ENCODE measurements around the gene ETNK1.

The ETNK1 gene

GRCh38 chr12:22667122-22667521, 42.2 kb downstream of the ETNK1 start:
- Histone ChIP-seq H3K27ac (no peak overlapping the region), H3K27me3 (ENCODE audit: control insufficient read depth, insufficient read depth, low read length) (no peaks in the 10 kb centered on the region), H3K4me1 (no peaks in the 10 kb centered on the region), H3K4me2 (ENCODE audit: low read length) (no peak overlapping the region), H3K9ac (no peak overlapping the region), H3K9me3 (ENCODE audit: control insufficient read depth, low read length) (no peaks in the 10 kb centered on the region), H3K79me2 (no peaks in the 10 kb centered on the region), H2AFZ (no peak overlapping the region), H3K4me3 (ENCODE audit: low read depth, low read length) (no peak overlapping the region), H3K36me3 (ENCODE audit: control insufficient read depth, insufficient read depth, low read length) (no peaks in the 10 kb centered on the region)
- TF ChIP-seq, protein P1, sequence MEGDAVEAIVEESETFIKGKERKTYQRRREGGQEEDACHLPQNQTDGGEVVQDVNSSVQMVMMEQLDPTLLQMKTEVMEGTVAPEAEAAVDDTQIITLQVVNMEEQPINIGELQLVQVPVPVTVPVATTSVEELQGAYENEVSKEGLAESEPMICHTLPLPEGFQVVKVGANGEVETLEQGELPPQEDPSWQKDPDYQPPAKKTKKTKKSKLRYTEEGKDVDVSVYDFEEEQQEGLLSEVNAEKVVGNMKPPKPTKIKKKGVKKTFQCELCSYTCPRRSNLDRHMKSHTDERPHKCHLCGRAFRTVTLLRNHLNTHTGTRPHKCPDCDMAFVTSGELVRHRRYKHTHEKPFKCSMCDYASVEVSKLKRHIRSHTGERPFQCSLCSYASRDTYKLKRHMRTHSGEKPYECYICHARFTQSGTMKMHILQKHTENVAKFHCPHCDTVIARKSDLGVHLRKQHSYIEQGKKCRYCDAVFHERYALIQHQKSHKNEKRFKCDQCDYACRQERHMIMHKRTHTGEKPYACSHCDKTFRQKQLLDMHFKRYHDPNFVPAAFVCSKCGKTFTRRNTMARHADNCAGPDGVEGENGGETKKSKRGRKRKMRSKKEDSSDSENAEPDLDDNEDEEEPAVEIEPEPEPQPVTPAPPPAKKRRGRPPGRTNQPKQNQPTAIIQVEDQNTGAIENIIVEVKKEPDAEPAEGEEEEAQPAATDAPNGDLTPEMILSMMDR (IDR thresholded peaks at IDR 0.05): no peak

GRCh38 chr12:22668441-22668840, 43.5 kb downstream of the ETNK1 start:
- no peaks in the 10 kb centered on the region for H3K27me3 ChIP-seq (ENCODE audit: control insufficient read depth, insufficient read depth, low read length)
- TF ChIP-seq, protein P1 (IDR thresholded peaks at IDR 0.05): no peak
- H3K36me3 ChIP-seq (ENCODE audit: control insufficient read depth, insufficient read depth, low read length): no peaks in the 10 kb centered on the region
- no peak overlapping the region for H3K4me3 ChIP-seq (ENCODE audit: low read depth, low read length)
- H3K27ac ChIP-seq: no peak overlapping the region
- H3K79me2 ChIP-seq: no peaks in the 10 kb centered on the region
- no peak overlapping the region for H3K9ac ChIP-seq
- H3K4me1 ChIP-seq: no peaks in the 10 kb centered on the region
- no peaks in the 10 kb centered on the region for H3K9me3 ChIP-seq (ENCODE audit: control insufficient read depth, low read length)
- no peak overlapping the region for H3K4me2 ChIP-seq (ENCODE audit: low read length)
- H2AFZ ChIP-seq: no peak overlapping the region

- H3K27me3 ChIP-seq (ENCODE audit: control insufficient read depth, insufficient read depth, low read length): no peaks in the 10 kb centered on the region
- H3K36me3 ChIP-seq (ENCODE audit: control insufficient read depth, insufficient read depth, low read length): no peaks in the 10 kb centered on the region
- H3K9me3 ChIP-seq (ENCODE audit: control insufficient read depth, low read length): no peaks in the 10 kb centered on the region
- no peak overlapping the region for H3K9ac ChIP-seq
- H3K27ac ChIP-seq: no peak overlapping the region
- H3K4me2 ChIP-seq (ENCODE audit: low read length): no peak overlapping the region
- H3K4me1 ChIP-seq: no peaks in the 10 kb centered on the region
- TF ChIP-seq, protein P1 (IDR thresholded peaks at IDR 0.05): peak; percentile 18
- no peak overlapping the region for H2AFZ ChIP-seq
- no peak overlapping the region for H3K4me3 ChIP-seq (ENCODE audit: low read depth, low read length)
- peaks cover 2% of the 10 kb centered on the region for H3K79me2 ChIP-seq
Measured at GRCh38 chr12:22670762-22671161, 45.8 kb downstream of the ETNK1 start.

GRCh38 chr12:22672951-22673350, 48.0 kb downstream of the ETNK1 start:
- H3K4me1 ChIP-seq: no peaks in the 10 kb centered on the region
- no peak overlapping the region for H3K27ac ChIP-seq
- no peak overlapping the region for H3K4me2 ChIP-seq (ENCODE audit: low read length)
- no peaks in the 10 kb centered on the region for H3K36me3 ChIP-seq (ENCODE audit: control insufficient read depth, insufficient read depth, low read length)
- peaks cover 2% of the 10 kb centered on the region for H3K79me2 ChIP-seq
- no peak overlapping the region for H3K9ac ChIP-seq
- H2AFZ ChIP-seq: no peak overlapping the region
- H3K4me3 ChIP-seq (ENCODE audit: low read depth, low read length): no peak overlapping the region
- no peaks in the 10 kb centered on the region for H3K27me3 ChIP-seq (ENCODE audit: control insufficient read depth, insufficient read depth, low read length)
- TF ChIP-seq, protein P1 (IDR thresholded peaks at IDR 0.05): no peak
- H3K9me3 ChIP-seq (ENCODE audit: control insufficient read depth, low read length): no peaks in the 10 kb centered on the region

DNA sequence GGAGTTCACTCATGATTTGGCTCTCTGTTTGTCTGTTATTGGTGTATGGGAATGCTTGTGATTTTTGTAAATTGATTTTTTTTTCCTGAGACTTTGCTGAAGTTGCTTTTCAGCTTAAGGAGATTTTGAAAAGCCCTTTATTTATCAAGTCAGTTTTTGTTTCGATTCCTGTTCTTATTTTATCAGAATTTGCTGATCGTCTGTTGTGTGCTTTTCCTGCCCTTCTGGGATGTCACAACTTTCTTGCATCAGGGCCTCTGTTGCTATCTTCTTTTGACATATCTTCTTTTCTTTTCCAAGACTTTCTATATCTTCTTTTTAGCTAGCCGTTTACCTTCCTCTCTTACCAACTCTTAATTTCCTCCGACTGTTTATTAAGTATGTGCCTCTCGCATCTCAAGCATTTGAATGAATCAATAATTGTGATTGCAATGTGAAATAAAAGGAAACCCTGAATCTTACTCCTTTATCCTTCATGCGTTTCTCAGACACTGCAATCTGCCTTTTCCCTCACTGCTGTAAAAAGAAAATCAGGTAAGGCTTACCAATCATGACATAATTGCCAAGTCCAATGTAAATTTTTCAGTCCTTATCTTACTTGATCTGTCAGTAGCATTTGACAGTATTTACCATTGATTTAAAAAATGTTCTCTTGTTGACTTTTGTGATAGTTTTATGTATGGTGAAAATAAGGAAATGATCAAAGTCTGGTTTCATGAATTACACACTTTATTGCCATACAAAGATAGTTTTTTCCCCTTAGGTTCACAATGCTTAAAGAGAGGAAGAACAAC, 53.0 kb downstream of the ETNK1 start:
- Histone ChIP-seq H3K4me1 (no peaks in the 10 kb centered on the region), H3K27ac (no peak overlapping the region), H2AFZ (no peak overlapping the region), H3K4me2 (ENCODE audit: low read length) (no peak overlapping the region), H3K27me3 (ENCODE audit: control insufficient read depth, insufficient read depth, low read length) (no peaks in the 10 kb centered on the region), H3K4me3 (ENCODE audit: low read depth, low read length) (no peak overlapping the region), H3K9ac (no peak overlapping the region), H3K36me3 (ENCODE audit: control insufficient read depth, insufficient read depth, low read length) (no peaks in the 10 kb centered on the region), H3K79me2 (peaks cover 2% of the 10 kb centered on the region), H3K9me3 (ENCODE audit: control insufficient read depth, low read length) (no peaks in the 10 kb centered on the region)
- TF ChIP-seq, protein P1 (IDR thresholded peaks at IDR 0.05): no peak

Measured in parathyroid adenoma (tissue), 2 donors.